ENCODE results near the gene NT5DC2. TPM values are rescaled to one million over a fixed set of nuclear protein-coding genes. Genes with fewer than 3 reads are reported as not detected.

NT5DC2 gene
- total RNA-seq, 1 donor from 2014 or later, result 392 TPM

DNA sequence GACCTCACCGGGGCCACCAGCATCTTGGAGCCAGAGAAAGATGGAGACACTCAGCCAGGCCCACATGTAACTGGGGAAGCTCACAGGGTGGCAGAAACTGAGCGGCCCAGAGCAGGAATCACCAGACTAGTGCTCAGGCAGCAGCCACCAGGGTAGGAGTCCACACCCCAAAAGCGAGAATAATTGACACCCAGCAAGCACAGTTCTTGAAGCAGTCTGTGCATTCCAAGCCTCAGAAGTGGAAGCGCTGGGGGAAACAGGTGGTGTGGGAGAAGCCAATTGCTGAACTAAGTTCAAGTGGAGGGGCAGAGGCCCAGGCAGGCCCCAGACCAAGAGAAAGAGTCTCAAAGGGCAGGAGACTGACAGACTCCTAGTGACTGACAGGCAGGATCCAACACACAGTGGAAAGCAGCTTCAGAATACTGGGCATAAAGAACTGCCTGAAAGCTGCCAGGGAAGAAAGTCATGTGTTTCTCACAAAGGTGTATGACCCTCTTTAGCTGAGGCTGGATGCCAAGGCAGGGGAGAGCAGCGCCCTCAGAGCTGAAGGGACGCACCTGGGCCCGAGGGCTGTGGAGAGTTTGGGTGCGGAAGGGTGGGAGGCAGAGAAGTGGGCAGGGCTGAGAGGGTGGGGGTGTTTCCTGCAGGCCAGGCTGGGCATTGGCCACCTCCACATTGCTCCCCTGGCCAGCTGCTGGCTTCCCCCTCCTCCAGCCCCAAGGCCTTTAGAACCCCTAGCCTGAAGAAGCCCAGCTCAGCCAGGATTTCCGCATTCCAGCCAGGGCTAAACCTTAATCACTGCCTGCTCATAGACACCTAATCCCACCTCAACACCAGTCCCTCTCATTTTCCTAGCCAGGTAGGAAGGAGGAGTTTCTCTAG lies 7.7 kb downstream of the NT5DC2 start:
- H3K9me3 Mint-ChIP-seq, result no peaks in the 10 kb centered on the region

DNA sequence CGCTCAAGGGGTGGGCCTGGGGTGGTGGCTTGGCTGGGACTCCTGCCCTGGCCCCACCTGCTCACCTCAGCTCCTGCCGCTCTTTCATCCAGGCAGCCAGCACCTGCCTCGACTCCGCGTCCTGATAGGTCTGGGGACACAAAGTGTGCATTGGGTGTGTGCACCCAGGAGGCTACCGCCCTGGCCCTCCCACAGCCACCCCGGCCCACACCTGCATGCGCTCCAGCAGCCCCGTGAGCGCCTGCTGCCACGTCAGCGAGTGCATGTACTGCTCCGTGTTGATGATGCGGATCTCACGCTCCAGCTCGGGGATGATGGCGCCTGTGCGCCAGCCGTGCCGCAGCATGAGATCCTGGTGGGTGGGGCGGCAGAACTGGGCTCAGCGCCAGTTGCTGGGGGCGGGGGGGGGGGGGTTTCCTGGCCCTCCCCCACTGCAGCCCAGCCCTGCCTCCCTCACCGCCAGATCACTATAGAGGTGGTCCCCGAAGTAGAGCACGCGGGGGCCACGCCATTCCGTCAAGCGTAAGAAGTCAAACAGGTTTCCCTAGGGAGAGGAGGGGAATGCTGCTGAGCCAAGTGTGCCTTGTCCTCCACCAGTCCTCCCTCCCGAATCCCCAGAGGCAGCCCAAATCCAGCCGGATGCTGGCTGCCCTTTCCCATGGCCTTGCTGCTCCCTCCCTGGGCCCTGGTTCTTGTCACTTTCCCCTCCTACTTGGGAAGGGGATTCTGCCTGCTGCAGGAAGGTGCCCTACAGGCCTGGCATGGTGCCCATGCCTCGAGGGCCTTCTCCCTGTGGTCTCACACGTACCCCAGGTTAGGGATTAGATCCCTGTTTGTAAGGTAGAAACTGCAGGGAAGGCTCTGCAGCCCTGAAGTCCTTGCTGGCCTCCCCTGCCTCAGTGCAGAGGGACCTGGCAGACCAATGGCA lies 8.6 kb downstream of the NT5DC2 start:
- Mint-ChIP-seq H3K27ac (ENCODE audit: unreplicated experiment) (no peak overlapping the region), H3K27me3 (ENCODE audit: low read depth) (no peaks in the 10 kb centered on the region), H3K4me1 (peaks cover 14% of the 10 kb centered on the region), H3K9me3 (no peaks in the 10 kb centered on the region), H3K36me3 (ENCODE audit: low read depth) (peaks cover 12% of the 10 kb centered on the region), H3K4me3 (no peak overlapping the region)
- DNase-seq (ENCODE audit: low read depth, low spot score), result no peak
- TF ChIP-seq, protein P1, sequence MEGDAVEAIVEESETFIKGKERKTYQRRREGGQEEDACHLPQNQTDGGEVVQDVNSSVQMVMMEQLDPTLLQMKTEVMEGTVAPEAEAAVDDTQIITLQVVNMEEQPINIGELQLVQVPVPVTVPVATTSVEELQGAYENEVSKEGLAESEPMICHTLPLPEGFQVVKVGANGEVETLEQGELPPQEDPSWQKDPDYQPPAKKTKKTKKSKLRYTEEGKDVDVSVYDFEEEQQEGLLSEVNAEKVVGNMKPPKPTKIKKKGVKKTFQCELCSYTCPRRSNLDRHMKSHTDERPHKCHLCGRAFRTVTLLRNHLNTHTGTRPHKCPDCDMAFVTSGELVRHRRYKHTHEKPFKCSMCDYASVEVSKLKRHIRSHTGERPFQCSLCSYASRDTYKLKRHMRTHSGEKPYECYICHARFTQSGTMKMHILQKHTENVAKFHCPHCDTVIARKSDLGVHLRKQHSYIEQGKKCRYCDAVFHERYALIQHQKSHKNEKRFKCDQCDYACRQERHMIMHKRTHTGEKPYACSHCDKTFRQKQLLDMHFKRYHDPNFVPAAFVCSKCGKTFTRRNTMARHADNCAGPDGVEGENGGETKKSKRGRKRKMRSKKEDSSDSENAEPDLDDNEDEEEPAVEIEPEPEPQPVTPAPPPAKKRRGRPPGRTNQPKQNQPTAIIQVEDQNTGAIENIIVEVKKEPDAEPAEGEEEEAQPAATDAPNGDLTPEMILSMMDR (conservative IDR thresholded peaks at IDR 0.05), result no peak

More for the DNA sequence above, 7.7 kb downstream of the NT5DC2 start:
- no peak for DNase-seq (ENCODE audit: low read depth, low spot score)
- peaks cover 12% of the 10 kb centered on the region for H3K36me3 Mint-ChIP-seq (ENCODE audit: low read depth)
- peak overlapping the region; percentile 62 for H3K27ac Mint-ChIP-seq (ENCODE audit: unreplicated experiment)
- H3K27me3 Mint-ChIP-seq (ENCODE audit: low read depth), result no peaks in the 10 kb centered on the region
- peak overlapping the region; percentile 59 for H3K4me3 Mint-ChIP-seq
- H3K4me1 Mint-ChIP-seq, result peaks cover 16% of the 10 kb centered on the region
- TF ChIP-seq, protein P1 (conservative IDR thresholded peaks at IDR 0.05), result no peak

DNA sequence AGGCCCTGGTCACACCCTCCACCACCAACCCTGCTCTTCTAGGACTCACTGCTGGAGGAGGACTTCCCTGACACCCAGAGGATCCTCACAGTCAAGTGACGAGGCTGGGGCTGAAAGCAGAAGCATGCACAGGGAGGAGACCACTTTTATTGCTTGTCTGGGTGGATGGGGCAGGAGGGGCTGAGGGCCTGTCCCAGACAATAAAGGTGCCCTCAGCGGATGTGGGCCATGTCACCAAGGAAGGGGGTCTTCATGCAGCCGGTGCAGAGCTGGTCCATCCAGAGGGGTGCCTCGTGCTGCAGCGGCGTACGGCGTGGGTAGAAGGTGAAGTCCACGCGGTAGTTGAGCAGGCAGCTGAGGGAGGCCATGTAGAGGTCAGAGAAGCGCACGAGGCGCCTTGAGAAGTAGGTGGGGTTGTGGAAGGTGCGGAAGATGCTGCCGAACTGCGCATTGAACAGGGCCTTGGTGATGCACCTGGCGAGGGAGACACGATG lies 9.4 kb downstream of the NT5DC2 start:
- no peak for DNase-seq (ENCODE audit: low read depth, low spot score)

DNA sequence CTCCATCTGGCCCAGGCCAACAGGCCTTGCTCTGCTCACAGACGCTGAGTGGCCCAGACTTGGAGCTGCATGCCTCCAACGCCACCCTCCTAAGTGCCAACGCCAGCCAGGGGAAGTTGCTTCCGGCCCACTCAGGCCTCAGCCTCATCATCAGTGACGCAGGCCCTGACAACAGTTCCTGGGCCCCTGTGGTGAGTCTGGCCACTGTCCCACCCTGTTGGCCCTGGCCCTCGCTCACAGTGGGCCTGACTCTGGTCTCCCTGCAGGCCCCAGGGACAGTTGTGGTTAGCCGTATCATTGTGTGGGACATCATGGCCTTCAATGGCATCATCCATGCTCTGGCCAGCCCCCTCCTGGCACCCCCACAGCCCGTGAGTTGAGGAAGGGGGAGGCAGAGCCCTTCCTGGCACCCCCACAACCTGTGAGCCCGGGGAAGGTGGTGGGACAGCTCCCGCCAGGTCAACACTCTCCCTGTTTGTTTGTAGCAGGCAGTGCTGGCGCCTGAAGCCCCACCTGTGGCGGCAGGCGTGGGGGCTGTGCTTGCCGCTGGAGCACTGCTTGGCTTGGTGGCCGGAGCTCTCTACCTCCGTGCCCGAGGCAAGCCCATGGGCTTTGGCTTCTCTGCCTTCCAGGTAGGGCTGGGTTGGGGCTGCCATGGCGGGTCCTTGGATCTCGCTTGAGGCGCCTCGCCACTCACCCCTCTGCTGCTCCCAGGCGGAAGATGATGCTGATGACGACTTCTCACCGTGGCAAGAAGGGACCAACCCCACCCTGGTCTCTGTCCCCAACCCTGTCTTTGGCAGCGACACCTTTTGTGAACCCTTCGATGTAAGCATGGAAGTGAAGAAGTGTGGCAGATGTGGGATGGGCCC lies 10.0 kb downstream of the NT5DC2 start:
- peaks cover 10% of the 10 kb centered on the region for H3K36me3 Mint-ChIP-seq (ENCODE audit: low read depth)
- no peak overlapping the region for H3K27ac Mint-ChIP-seq (ENCODE audit: unreplicated experiment)
- TF ChIP-seq, protein P1 (conservative IDR thresholded peaks at IDR 0.05), result no peak
- DNase-seq (ENCODE audit: low read depth, low spot score), result no peak
- no peaks in the 10 kb centered on the region for H3K9me3 Mint-ChIP-seq
- H3K4me1 Mint-ChIP-seq, result peaks cover 13% of the 10 kb centered on the region
- H3K27me3 Mint-ChIP-seq (ENCODE audit: low read depth), result no peaks in the 10 kb centered on the region
- no peak overlapping the region for H3K4me3 Mint-ChIP-seq

More for the DNA sequence above, 9.4 kb downstream of the NT5DC2 start:
- Mint-ChIP-seq H3K36me3 (ENCODE audit: low read depth) (peaks cover 12% of the 10 kb centered on the region), H3K27ac (ENCODE audit: unreplicated experiment) (no peak overlapping the region), H3K4me1 (peaks cover 13% of the 10 kb centered on the region), H3K27me3 (ENCODE audit: low read depth) (no peaks in the 10 kb centered on the region), H3K9me3 (no peaks in the 10 kb centered on the region), H3K4me3 (no peak overlapping the region)
- TF ChIP-seq, protein P1 (conservative IDR thresholded peaks at IDR 0.05), result no peak
